Cardiac muscle cell (in vitro differentiated cells and primary cell): ENCODE results near the gene ZNF575. TPM values are rescaled to one million over a fixed set of nuclear protein-coding genes. Genes with fewer than 3 reads are reported as not detected.

ENCODE experiments used
- DNase-seq, 2 donors: peaks; one replicate each; pipeline versions ENCODE4 v3.0.0 to v3.0.0-alpha.2; 2010 to 2017; ENCODE audit warnings: low read depth in 1 of 2, low spot score in 1 of 2
- H3K27ac ChIP-seq: fragments of 200-600 bp; sonication (generic); 2 replicates; pipeline ENCODE4 v1.5.1; 2016
- H3K27me3 ChIP-seq: fragments of 200-600 bp; sonication (generic); 2 replicates; pipeline ENCODE4 v1.6.0; 2016; ENCODE audit warnings: control low read depth
- H3K36me3 ChIP-seq: fragments of 200-600 bp; sonication (generic); 2 replicates; pipeline ENCODE4 v1.5.1; 2016; ENCODE audit warnings: control low read depth
- H3K4me1 ChIP-seq: fragments of 200-600 bp; sonication (generic); 2 replicates; pipeline ENCODE4 v1.8.1; 2017; ENCODE audit warnings: low read depth, mild to moderate bottlenecking, mixed run types
- H3K4me3 ChIP-seq: fragments of 200-600 bp; sonication (generic); 2 replicates; pipeline ENCODE4 v1.5.1; 2016; ENCODE audit warnings: mild to moderate bottlenecking
- H3K9me3 ChIP-seq: fragments of 200-600 bp; sonication (generic); 2 replicates; pipeline ENCODE4 v1.5.1; 2017; ENCODE audit warnings: low read depth, mild to moderate bottlenecking, control low read depth
- polyA plus RNA-seq: library from polyadenylated mRNA; unstranded; fragments of >200 nt; fragmentation: Nextera tagmentation; extraction: Ambion mirVana; gene quantifications from 2 replicates; pipeline ENCODE4 v1.2.1, GENCODE V29; 2016
- total RNA-seq: library from RNA; depleted of rRNA; stranded (reverse); fragments of >200 nt; gene quantifications from 2 replicates; pipeline ENCODE4 v1.2.3, GENCODE V29; 2016
- TF ChIP-seq, protein P1 (sequence below): IDR thresholded peaks from 2 replicates; pipeline ENCODE4 v1.5.1; 2012; ENCODE audit warnings: low read depth, mild to moderate bottlenecking, low read length

ZNF575 gene
- total and polyA plus RNA-seq, 2 experiments from 2014 or later, result 3.3 TPM; not detected in 1

DNA sequence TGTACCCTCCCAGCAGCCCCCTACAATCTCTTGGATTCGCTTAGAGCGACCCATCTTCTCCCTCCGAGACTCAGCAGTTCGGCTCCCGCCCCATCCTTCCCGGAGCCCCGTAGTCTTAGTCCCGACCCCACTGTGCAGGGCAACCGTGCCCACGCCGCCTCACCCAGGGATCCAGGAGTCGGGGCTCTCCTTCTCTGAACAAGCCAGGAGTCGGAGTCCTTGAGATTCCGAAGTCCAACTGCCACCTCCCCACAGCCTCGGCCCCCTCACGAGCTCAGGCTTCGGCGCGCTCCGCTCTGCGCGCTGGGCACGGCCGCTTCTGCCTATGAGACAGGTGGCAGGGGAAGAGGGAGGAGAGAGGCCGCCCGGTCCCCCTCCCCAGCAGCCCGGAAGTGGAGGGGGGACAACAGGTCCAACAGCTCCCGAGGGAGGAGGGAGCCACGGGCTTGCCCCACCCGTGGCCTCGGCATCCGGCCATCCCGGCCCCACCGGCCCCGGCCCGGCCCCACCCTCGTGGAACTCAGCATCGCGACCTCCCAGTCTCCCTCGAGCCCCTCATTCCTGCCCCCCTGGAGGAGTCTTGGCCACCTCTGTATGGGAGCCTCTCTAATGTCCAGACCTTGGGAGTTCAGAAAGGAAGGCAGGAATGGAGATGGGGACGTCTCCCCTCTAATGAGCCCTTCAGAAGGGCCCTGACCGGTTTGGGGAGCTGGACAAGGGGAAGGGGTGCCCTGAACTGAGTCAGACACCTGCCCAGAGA, 28.4 kb upstream of the ZNF575 start, which contains the start of gene PHLDB3:
PHLDB3 (minus strand) TSS at position 321 of the 760 bp plus-strand sequence. CDS start 628 bp downstream, outside the sequence.
- Histone ChIP-seq H3K27me3 (no peaks in the 10 kb centered on the region), H3K27ac (peak within 1 kb of the TSS; percentile 74), H3K4me3 (peak within 1 kb of the TSS; percentile 53), H3K36me3 (no peaks in the 10 kb centered on the region), H3K9me3 (no peaks in the 10 kb centered on the region), H3K4me1 (no peaks in the 10 kb centered on the region)
- TF ChIP-seq, protein P1, sequence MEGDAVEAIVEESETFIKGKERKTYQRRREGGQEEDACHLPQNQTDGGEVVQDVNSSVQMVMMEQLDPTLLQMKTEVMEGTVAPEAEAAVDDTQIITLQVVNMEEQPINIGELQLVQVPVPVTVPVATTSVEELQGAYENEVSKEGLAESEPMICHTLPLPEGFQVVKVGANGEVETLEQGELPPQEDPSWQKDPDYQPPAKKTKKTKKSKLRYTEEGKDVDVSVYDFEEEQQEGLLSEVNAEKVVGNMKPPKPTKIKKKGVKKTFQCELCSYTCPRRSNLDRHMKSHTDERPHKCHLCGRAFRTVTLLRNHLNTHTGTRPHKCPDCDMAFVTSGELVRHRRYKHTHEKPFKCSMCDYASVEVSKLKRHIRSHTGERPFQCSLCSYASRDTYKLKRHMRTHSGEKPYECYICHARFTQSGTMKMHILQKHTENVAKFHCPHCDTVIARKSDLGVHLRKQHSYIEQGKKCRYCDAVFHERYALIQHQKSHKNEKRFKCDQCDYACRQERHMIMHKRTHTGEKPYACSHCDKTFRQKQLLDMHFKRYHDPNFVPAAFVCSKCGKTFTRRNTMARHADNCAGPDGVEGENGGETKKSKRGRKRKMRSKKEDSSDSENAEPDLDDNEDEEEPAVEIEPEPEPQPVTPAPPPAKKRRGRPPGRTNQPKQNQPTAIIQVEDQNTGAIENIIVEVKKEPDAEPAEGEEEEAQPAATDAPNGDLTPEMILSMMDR, result no peak
- DNase-seq, result peak; percentile 26 to 48

DNA sequence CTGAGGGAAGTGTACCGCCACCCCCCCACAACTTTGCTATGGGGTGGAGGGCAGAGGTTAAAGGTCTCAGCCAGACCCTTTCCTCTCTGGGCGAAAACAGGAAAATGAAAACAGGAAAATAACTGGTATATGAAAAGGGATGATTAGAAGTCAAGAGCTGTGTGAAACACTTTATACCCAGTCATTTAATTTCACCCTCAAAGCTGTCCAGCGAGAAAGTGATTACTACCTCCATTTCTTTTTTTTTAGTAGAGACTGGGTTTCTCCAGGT, 27.9 kb upstream of the ZNF575 start:
- Histone ChIP-seq H3K27ac (no peak overlapping the region), H3K27me3 (no peaks in the 10 kb centered on the region), H3K36me3 (no peaks in the 10 kb centered on the region), H3K4me3 (no peak overlapping the region), H3K4me1 (no peaks in the 10 kb centered on the region), H3K9me3 (no peaks in the 10 kb centered on the region)
- no peak for DNase-seq
- TF ChIP-seq, protein P1, result no peak

DNA sequence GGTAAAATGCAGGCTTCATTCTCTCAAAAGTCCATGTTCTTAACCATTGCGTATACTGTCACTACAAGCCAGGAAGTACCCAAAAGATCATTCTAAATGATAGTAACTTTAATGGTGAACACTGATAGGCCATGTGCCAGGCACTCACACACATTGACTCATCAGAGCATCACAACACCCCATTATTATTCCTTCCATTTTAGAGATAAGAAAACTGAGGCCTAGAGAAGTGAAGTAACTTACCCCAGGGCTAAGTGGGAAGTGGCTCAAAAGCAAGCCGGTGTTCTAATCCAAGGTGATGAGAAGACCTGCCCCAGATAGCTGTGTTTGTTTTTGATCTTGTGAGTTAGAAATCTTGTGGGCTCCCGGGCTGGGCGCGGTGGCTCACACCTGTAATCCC, 27.0 kb upstream of the ZNF575 start:
- no peaks in the 10 kb centered on the region for H3K4me1 ChIP-seq
- DNase-seq, result no peak
- H3K27ac ChIP-seq, result no peak overlapping the region
- no peaks in the 10 kb centered on the region for H3K9me3 ChIP-seq
- no peak overlapping the region for H3K4me3 ChIP-seq
- H3K27me3 ChIP-seq, result no peaks in the 10 kb centered on the region
- no peaks in the 10 kb centered on the region for H3K36me3 ChIP-seq
- TF ChIP-seq, protein P1, result no peak

DNA sequence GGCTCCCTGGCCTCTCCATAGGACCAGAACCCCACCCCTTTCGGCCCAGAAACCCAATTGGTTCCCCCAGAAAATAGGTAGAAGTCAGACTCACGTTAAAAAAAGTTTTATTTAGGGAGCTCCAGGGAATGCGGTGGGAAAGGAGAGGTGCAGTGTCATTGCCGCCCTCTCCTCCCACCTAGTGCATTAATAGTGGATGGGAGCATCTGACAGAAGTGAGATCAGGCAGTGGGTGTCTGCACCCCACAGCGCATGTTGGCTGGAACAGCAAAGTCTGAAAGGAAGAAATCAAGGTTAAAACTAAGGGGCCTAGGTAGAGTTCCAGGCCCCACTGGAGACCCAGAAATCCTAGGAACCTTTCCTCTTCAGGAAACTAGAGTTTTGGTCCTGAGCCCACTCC, 26.4 kb upstream of the ZNF575 start:
- H3K9me3 ChIP-seq, result no peaks in the 10 kb centered on the region
- H3K4me3 ChIP-seq, result no peak overlapping the region
- no peaks in the 10 kb centered on the region for H3K36me3 ChIP-seq
- H3K27me3 ChIP-seq, result no peaks in the 10 kb centered on the region
- no peak overlapping the region for H3K27ac ChIP-seq
- no peaks in the 10 kb centered on the region for H3K4me1 ChIP-seq
- DNase-seq, result no peak
- TF ChIP-seq, protein P1, result no peak

DNA sequence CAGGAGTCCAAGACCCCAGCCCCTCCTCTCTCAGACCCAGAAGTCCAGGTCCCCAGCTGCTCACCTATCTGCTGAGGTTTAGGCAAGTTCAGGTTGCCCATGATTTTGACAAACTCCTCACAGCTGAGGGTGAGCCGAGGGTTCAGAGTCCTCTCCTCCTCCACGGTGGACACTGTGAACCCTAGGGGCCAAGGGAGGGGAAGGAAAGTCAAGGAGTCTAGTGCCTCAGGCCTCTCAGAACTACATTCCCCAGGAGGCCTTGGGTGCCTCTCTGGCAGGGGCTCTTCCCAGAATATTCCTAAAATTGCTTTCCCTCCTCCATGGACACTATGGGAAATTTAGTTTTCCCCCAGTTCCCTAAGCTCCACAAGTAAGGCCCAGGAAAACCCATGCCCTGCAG, 25.1 kb upstream of the ZNF575 start:
- TF ChIP-seq, protein P1, result no peak
- no peaks in the 10 kb centered on the region for H3K27me3 ChIP-seq
- H3K4me1 ChIP-seq, result no peaks in the 10 kb centered on the region
- no peak for DNase-seq
- no peaks in the 10 kb centered on the region for H3K9me3 ChIP-seq
- H3K27ac ChIP-seq, result no peak overlapping the region
- no peaks in the 10 kb centered on the region for H3K36me3 ChIP-seq
- H3K4me3 ChIP-seq, result no peak overlapping the region

DNA sequence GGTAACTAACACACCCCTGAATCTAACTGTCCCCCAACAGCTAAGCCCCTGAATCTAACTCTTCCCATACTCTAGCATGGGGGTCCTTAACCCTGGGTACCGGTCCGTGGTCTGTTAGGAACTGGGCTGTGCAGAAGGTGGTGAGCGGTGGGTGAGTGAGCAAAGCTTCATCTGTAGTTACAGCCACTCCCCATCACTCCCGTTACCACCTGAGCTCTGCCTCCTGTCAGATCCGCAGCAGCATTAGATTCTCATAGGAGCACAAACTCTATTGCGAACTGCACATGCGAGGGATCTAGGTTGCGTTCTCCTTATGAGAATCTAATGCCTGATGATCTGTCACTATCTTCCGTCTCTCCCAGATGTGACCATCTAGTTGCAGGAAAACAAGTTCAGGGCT, 22.3 kb upstream of the ZNF575 start:
- DNase-seq, result no peak
- TF ChIP-seq, protein P1, result no peak
- no peaks in the 10 kb centered on the region for H3K36me3 ChIP-seq
- H3K4me3 ChIP-seq, result no peak overlapping the region
- no peaks in the 10 kb centered on the region for H3K9me3 ChIP-seq
- no peak overlapping the region for H3K27ac ChIP-seq
- no peaks in the 10 kb centered on the region for H3K27me3 ChIP-seq
- H3K4me1 ChIP-seq, result no peaks in the 10 kb centered on the region
